GM19395 (cell line): ENCODE measurements around the gene BRI3.
"Not testable (repeated sequence)": the region's sequence is repeated elsewhere in the genome, so short reads cannot be mapped to it uniquely, and the experiment has no call there.

Experiments
- ATAC-seq: cut with Tn5 transposase; IDR thresholded peaks from one replicate; pipeline ENCODE4 v1.9.1; 2021; ENCODE audit warnings: mild to moderate bottlenecking, moderate library complexity; ENCODE audit not compliant: unreplicated experiment

The BRI3 gene

GRCh38 chr7:98309566-98309965 is 28.1 kb downstream of the BRI3 start:
- ATAC-seq: no peak

- ATAC-seq: no peak
Observed at GRCh38 chr7:98312201-98312600, 30.7 kb downstream of the BRI3 start.

- ATAC-seq: peak; percentile 57
Observed at GRCh38 chr7:98314469-98314868, 33.0 kb downstream of the BRI3 start.

- peak; percentile 73 for ATAC-seq
Observed at GRCh38 chr7:98315318-98315993, 34.0 kb downstream of the BRI3 start.

- not testable (repeated sequence) for ATAC-seq
Observed at GRCh38 chr7:98315994-98316527, 34.6 kb downstream of the BRI3 start.

- no peak for ATAC-seq
Observed at GRCh38 chr7:98317366-98318040, 36.0 kb downstream of the BRI3 start.

GRCh38 chr7:98319176-98319575 is 37.7 kb downstream of the BRI3 start:
- ATAC-seq: no peak

GRCh38 chr7:98321301-98321700 is 39.8 kb downstream of the BRI3 start:
- no peak for ATAC-seq

GRCh38 chr7:98322331-98323270 is 41.1 kb downstream of the BRI3 start:
- no peak for ATAC-seq

GRCh38 chr7:98323597-98324322 is 42.3 kb downstream of the BRI3 start:
- ATAC-seq: no peak

- ATAC-seq: no peak
Observed at GRCh38 chr7:98324782-98325181, 43.3 kb downstream of the BRI3 start.

GRCh38 chr7:98329100-98329790 is 47.8 kb downstream of the BRI3 start:
- ATAC-seq: no peak

- ATAC-seq: no peak
Observed at GRCh38 chr7:98329791-98330373, 48.4 kb downstream of the BRI3 start.

- no peak for ATAC-seq
Observed at GRCh38 chr7:98330926-98331529, 49.5 kb downstream of the BRI3 start.

GRCh38 chr7:98334081-98334480 is 52.6 kb downstream of the BRI3 start:
- ATAC-seq: no peak

- ATAC-seq: no peak
Observed at GRCh38 chr7:98335411-98335977, 54.0 kb downstream of the BRI3 start.

GRCh38 chr7:98338441-98338840 is 57.0 kb downstream of the BRI3 start:
- no peak for ATAC-seq

- no peak for ATAC-seq
Observed at GRCh38 chr7:98339043-98339442, 57.6 kb downstream of the BRI3 start.

- no peak for ATAC-seq
Observed at GRCh38 chr7:98341106-98341505, 59.6 kb downstream of the BRI3 start.
